ENCODE measurements around the gene EFL1. TPM values are rescaled to one million over a fixed set of nuclear protein-coding genes. Genes with fewer than 3 reads are reported as not detected.

Gene EFL1
- polyA plus RNA-seq, 1 of the 3 experiments (the other 2 are of a cell fraction), result 12.3 TPM

Small RNA genes within 50 kb of the gene (small RNA-seq; reads per million reads assigned to genes)
- 0 to 2.4 (median 0) reads per million in 7 experiments for gene RNU1-77P

Other genes with a start within 250 kb of the EFL1 start
- gene MEX3B, start 216.7 kb downstream of the EFL1 start, polyA plus RNA-seq (2012; rRNA removed), result 6.2 and 9.3 TPM in 2 replicates
- gene SAXO2, start 84 bp upstream of the EFL1 start, polyA plus RNA-seq (2012; rRNA removed), result 2.8 and 5.4 TPM in 2 replicates
- gene GOLGA6L10, start 86.7 kb upstream of the EFL1 start, polyA plus RNA-seq (2012; rRNA removed), result 0.10 and 0.18 TPM in 2 replicates
- 7.3 and 7.4 TPM in 2 replicates for gene GOLGA6L9, start 167.1 kb upstream of the EFL1 start, polyA plus RNA-seq (2012; rRNA removed)